ENCODE data around the gene SLC25A47. TPM values are rescaled to one million over a fixed set of nuclear protein-coding genes. Genes with fewer than 3 reads are reported as not detected.

SLC25A47 gene
- total and polyA plus RNA-seq, 4 donors = 0.02 to 0.12 (median 0.06) TPM; not detected in 1

DNA sequence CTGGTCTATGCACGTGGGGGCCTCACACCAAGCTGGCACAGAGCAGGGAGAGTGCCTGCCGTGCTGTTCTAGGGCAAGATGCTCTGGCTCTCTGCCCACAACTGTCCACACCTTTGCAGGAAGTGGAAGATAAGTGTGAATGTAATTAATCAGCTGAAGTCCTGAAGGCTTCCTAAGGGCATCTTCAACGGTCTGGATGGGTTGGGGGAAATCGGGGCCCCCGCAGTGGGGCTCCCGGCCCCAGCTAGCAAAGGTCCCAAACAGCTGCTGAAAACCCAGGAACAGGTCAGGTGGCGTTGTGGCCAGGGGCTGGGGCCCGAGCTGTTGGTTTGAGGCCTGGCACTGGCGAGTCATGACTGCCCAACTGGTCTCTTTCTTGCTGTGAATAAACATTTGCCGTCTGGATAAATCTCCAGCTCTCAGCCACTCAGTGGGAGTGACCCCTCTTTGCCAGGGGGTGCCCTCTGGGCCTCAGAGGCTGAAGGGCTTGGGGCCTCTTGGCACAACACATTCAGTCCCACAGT is 10.2 kb upstream of the SLC25A47 start:
- Histone ChIP-seq H3K36me3 (ENCODE audit: control insufficient read depth in 4 of 4, insufficient read depth in 4 of 4, low read length in 4 of 4) (no peaks in the 10 kb centered on the region), H3K9me3 (ENCODE audit: control insufficient read depth in 4 of 4, insufficient read depth in 3 of 4, low read length in 3 of 4) (peaks cover 0 to 2% (median 0%) of the 10 kb centered on the region in 4 donors), H3K4me3 (no peak overlapping the region), H3K27ac (ENCODE audit: low read depth in 1 of 2, low read length in 1 of 2) (no peak overlapping the region), H3K27me3 (ENCODE audit: control insufficient read depth in 3 of 3, insufficient read depth in 3 of 3, low read length in 2 of 3) (peaks cover 0 to 5% (median 0%) of the 10 kb centered on the region in 3 donors), H3K9ac (ENCODE audit: insufficient read depth in 1 of 2, low read length in 2 of 2) (no peak overlapping the region), H3K4me1 (ENCODE audit: control insufficient read depth in 5 of 5, insufficient read depth in 5 of 5, low read length in 5 of 5) (peaks cover 0 to 15% (median 9%) of the 10 kb centered on the region in 5 donors)
- TF ChIP-seq, protein P1, sequence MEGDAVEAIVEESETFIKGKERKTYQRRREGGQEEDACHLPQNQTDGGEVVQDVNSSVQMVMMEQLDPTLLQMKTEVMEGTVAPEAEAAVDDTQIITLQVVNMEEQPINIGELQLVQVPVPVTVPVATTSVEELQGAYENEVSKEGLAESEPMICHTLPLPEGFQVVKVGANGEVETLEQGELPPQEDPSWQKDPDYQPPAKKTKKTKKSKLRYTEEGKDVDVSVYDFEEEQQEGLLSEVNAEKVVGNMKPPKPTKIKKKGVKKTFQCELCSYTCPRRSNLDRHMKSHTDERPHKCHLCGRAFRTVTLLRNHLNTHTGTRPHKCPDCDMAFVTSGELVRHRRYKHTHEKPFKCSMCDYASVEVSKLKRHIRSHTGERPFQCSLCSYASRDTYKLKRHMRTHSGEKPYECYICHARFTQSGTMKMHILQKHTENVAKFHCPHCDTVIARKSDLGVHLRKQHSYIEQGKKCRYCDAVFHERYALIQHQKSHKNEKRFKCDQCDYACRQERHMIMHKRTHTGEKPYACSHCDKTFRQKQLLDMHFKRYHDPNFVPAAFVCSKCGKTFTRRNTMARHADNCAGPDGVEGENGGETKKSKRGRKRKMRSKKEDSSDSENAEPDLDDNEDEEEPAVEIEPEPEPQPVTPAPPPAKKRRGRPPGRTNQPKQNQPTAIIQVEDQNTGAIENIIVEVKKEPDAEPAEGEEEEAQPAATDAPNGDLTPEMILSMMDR (IDR thresholded peaks at IDR 0.05; ENCODE audit: control extremely low read depth, extremely low read depth) = no peak
- no peak for DNase-seq
- ATAC-seq (ENCODE audit: insufficient read depth, low FRiP score) = no peak
- WGBS, 2 donors = 44 to 50% methylated on average over 10 of the region's 10 CpGs

DNA sequence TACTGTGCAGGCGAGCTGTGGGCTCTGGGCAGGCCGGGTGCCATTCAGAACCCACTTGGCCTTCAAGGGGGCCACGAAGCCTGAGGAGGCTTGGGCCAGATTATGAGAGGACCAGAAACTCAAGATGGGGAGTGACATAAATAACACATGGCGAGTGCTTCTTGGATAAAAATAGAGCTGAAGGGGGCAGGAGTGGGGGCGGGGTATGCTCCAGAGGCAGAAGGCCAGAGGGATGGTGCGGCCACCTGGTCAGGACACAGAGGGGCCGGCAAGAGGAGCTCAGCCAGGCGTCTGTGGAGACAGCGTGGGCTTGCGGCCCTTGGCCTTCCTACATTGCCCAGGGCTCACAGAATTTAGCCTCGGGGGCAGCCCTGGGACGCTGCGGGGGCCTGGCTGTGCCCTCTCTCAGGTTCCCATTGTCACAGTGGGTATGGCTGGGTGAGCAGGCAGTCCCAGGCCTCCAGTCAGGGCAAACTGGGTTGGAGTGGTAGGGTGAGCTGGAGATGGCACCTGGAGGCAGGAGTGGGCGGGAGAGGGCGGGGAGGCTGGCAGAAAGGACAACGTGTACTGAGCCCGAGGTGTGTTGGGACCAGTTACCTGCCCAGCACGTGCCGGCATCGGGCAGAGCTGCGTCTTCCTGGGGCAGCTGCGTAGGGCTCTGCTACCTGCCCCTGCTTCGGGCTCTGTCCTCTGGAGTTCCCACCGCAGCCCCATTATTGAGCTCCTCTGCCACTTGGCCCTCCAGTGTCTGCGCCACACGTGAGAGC is 9.5 kb upstream of the SLC25A47 start:
- WGBS, 2 donors = 89 to 90% methylated on average over 25 to 26 of the region's 26 CpGs
- Histone ChIP-seq H3K4me3 (no peak overlapping the region), H3K9ac (ENCODE audit: insufficient read depth in 1 of 2, low read length in 2 of 2) (no peak overlapping the region), H3K27me3 (ENCODE audit: control insufficient read depth in 3 of 3, insufficient read depth in 3 of 3, low read length in 2 of 3) (peaks cover 0 to 5% (median 0%) of the 10 kb centered on the region in 3 donors), H3K9me3 (ENCODE audit: control insufficient read depth in 4 of 4, insufficient read depth in 3 of 4, low read length in 3 of 4) (peaks cover 0 to 2% (median 0%) of the 10 kb centered on the region in 4 donors), H3K4me1 (ENCODE audit: control insufficient read depth in 5 of 5, insufficient read depth in 5 of 5, low read length in 5 of 5) (peaks cover 0 to 13% (median 7%) of the 10 kb centered on the region in 5 donors), H3K27ac (ENCODE audit: low read depth in 1 of 2, low read length in 1 of 2) (no peak overlapping the region), H3K36me3 (ENCODE audit: control insufficient read depth in 4 of 4, insufficient read depth in 4 of 4, low read length in 4 of 4) (no peaks in the 10 kb centered on the region)
- ATAC-seq (ENCODE audit: insufficient read depth, low FRiP score) (no peak), DNase-seq (no peak)
- TF ChIP-seq, protein P1 (IDR thresholded peaks at IDR 0.05; ENCODE audit: control extremely low read depth, extremely low read depth) = no peak

DNA sequence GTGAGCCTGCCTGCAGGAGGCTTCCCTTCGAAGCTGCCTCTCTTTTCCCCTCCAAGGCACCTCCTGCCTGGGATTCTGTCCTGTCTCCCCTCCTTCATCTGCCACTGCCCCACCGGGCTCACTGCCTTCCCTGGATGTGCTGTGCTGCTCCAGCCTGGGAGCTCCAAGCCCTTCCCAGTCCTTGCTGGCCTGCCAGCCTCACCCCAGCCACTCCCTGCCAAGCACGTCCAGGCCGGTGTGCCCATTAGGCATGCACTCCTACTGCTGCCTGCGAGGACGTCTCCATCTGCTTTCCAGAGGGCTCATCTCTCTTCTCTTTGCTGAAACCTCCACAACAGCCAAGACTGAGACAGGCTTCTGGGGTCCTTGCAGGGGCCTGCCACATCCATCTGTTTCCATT is 8.4 kb upstream of the SLC25A47 start:
- DNase-seq (no peak), ATAC-seq (ENCODE audit: insufficient read depth, low FRiP score) (no peak)
- H3K36me3 ChIP-seq (ENCODE audit: control insufficient read depth in 4 of 4, insufficient read depth in 4 of 4, low read length in 4 of 4) = no peaks in the 10 kb centered on the region
- TF ChIP-seq, protein P1 (IDR thresholded peaks at IDR 0.05; ENCODE audit: control extremely low read depth, extremely low read depth) = no peak
- no peak overlapping the region for H3K9ac ChIP-seq (ENCODE audit: insufficient read depth in 1 of 2, low read length in 2 of 2)
- H3K4me3 ChIP-seq = no peak overlapping the region
- peaks cover 0 to 13% (median 7%) of the 10 kb centered on the region in 5 donors for H3K4me1 ChIP-seq (ENCODE audit: control insufficient read depth in 5 of 5, insufficient read depth in 5 of 5, low read length in 5 of 5)
- peaks cover 0 to 2% (median 0%) of the 10 kb centered on the region in 4 donors for H3K9me3 ChIP-seq (ENCODE audit: control insufficient read depth in 4 of 4, insufficient read depth in 3 of 4, low read length in 3 of 4)
- H3K27me3 ChIP-seq (ENCODE audit: control insufficient read depth in 3 of 3, insufficient read depth in 3 of 3, low read length in 2 of 3) = peaks cover 0 to 5% (median 0%) of the 10 kb centered on the region in 3 donors
- WGBS, 2 donors = 88 to 90% methylated on average over 6 of the region's 6 CpGs
- no peak overlapping the region for H3K27ac ChIP-seq (ENCODE audit: low read depth in 1 of 2, low read length in 1 of 2)
